K562 (cell line): Measurements from ENCODE around the gene REEP2. TPM values are rescaled to one million over a fixed set of nuclear protein-coding genes. Genes with fewer than 3 reads are reported as not detected.

Experiments used
- DACH1 ChIP-seq: fragments of 450-650 bp; IDR thresholded peaks from 2 replicates; pipeline ENCODE4 v1.6.1; 2018; ENCODE audit not compliant: partially characterized antibody
- ELF1 ChIP-seq: fragments of 200-800 bp; sonication (Bioruptor generic); IDR thresholded peaks from 2 replicates; pipeline ENCODE4 v1.6.1; 2016; ENCODE audit warnings: missing genetic modification characterization, missing compliant biosample characterization
- GATAD2A ChIP-seq: fragments of 450-650 bp; IDR thresholded peaks from 2 replicates; pipeline ENCODE4 v1.6.1; 2017
- ILF3 ChIP-seq: fragments of 450-650 bp; IDR thresholded peaks from 2 replicates; pipeline ENCODE4 v1.6.1; 2018; ENCODE audit warnings: antibody characterized with exemption, mild to moderate bottlenecking, moderate library complexity, borderline replicate concordance
- MED1 ChIP-seq: sonication (generic); formaldehyde crosslinking; IDR thresholded peaks from 2 replicates; pipeline ENCODE4 v1.8.1; 2023; ENCODE audit warnings: missing genetic modification reagents, borderline replicate concordance
- RBM15 ChIP-seq: fragments of 200-400 bp; formaldehyde crosslinking; IDR thresholded peaks from 2 replicates; pipeline ENCODE4 v1.6.1; 2018; ENCODE audit warnings: mild to moderate bottlenecking, low read length, moderate library complexity; ENCODE audit not compliant: insufficient read depth
- SAP30 ChIP-seq: fragments of 200-600 bp; sonication (generic); IDR thresholded peaks from 2 replicates; pipeline ENCODE4 v1.6.1; 2012; ENCODE audit warnings: borderline replicate concordance, low read depth, mild to moderate bottlenecking, moderate library complexity, low read length, control low read depth, inconsistent platforms; ENCODE audit not compliant: insufficient read depth, poor library complexity, severe bottlenecking
- SNIP1 ChIP-seq: fragments of 450-650 bp; IDR thresholded peaks from 2 replicates; pipeline ENCODE4 v1.7.1; 2017; ENCODE audit warnings: low read depth, mild to moderate bottlenecking
- ZNF212 ChIP-seq: fragments of 450-650 bp; formaldehyde crosslinking; IDR thresholded peaks from 2 replicates; pipeline ENCODE4 v1.4.0; 2020; ENCODE audit warnings: mild to moderate bottlenecking
- ZNF3 ChIP-seq: fragments of 250-450 bp; sonication (Bioruptor Pico); IDR thresholded peaks from 2 replicates; pipeline ENCODE4 v1.5.0; 2021; ENCODE audit warnings: mild to moderate bottlenecking, moderate library complexity
- ZNF324 ChIP-seq: fragments of 250-450 bp; sonication (Bioruptor Pico); IDR thresholded peaks from 2 replicates; pipeline ENCODE4 v1.4.0; 2020; ENCODE audit warnings: mild to moderate bottlenecking
- ZNF586 ChIP-seq: fragments of 450-650 bp; formaldehyde crosslinking; conservative IDR thresholded peaks from 2 replicates; pipeline ENCODE4 v1.4.0; 2020; ENCODE audit warnings: mild to moderate bottlenecking, moderate library complexity
- ZZZ3 ChIP-seq: fragments of 450-650 bp; IDR thresholded peaks from 2 replicates; pipeline ENCODE4 v1.6.1; 2016; ENCODE audit warnings: antibody characterized with exemption, mild to moderate bottlenecking, moderate library complexity
- polyA plus RNA-seq, 8 experiments: library from polyadenylated mRNA; depleted of rRNA in 4 of 8; stranded (reverse) in 5 of 8; unstranded in 3 of 8; fragments of >200 nt; fragmentation: Nextera tagmentation in 2 of 8; fragmentation: Illumina TruSeq in 1 of 8; extraction: Ambion mirVana in 2 of 8; extraction: Trizol in 1 of 8; gene quantifications; 2 replicates each; pipeline versions ENCODE4 v1.2.1 to v1.2.3, GENCODE V29; 2011 to 2014; ENCODE audit warnings: inconsistent platforms in 1 of 8, missing spikeins in 1 of 8
- total RNA-seq, 7 experiments: library from RNA; depleted of rRNA in 6 of 7; stranded (reverse); fragments of >200 nt in 6 of 7; fragmentation: Illumina TruSeq in 2 of 7; extraction: Trizol in 2 of 7; gene quantifications; 2 replicates each; pipeline versions ENCODE4 v1.2.1 to v1.2.3, GENCODE V29; 2011 to 2021; ENCODE audit warnings: low replicate concordance in 1 of 7
- TF ChIP-seq, protein P1 (sequence below), 2 experiments: fragments of 450-650 bp in 1 of 2; sonication (generic) in 1 of 2; formaldehyde crosslinking in 1 of 2; IDR thresholded peaks; 2 replicates each; pipeline versions ENCODE4 v1.7.1 to v1.9.0; 2016 to 2022; ENCODE audit warnings: inconsistent platforms in 1 of 2, mild to moderate bottlenecking in 1 of 2, missing genetic modification reagents in 1 of 2
- TF ChIP-seq, protein P2 (sequence below): fragments of 450-650 bp; IDR thresholded peaks from 2 replicates; pipeline ENCODE4 v1.6.1; 2014; ENCODE audit warnings: low read depth, mild to moderate bottlenecking, moderate library complexity, borderline replicate concordance
- TF ChIP-seq, protein P3 (sequence below): fragments of 450-650 bp; IDR thresholded peaks from 2 replicates; pipeline ENCODE4 v1.6.1; 2016; ENCODE audit warnings: low read depth, mild to moderate bottlenecking, moderate library complexity

REEP2 gene
- total and polyA plus RNA-seq, 9 of the 15 experiments (the other 6 are each of a cell fraction or from before 2014, with no cell fraction given): 0.03 to 1.1 (median 0.12) TPM; not detected in 1

DNA sequence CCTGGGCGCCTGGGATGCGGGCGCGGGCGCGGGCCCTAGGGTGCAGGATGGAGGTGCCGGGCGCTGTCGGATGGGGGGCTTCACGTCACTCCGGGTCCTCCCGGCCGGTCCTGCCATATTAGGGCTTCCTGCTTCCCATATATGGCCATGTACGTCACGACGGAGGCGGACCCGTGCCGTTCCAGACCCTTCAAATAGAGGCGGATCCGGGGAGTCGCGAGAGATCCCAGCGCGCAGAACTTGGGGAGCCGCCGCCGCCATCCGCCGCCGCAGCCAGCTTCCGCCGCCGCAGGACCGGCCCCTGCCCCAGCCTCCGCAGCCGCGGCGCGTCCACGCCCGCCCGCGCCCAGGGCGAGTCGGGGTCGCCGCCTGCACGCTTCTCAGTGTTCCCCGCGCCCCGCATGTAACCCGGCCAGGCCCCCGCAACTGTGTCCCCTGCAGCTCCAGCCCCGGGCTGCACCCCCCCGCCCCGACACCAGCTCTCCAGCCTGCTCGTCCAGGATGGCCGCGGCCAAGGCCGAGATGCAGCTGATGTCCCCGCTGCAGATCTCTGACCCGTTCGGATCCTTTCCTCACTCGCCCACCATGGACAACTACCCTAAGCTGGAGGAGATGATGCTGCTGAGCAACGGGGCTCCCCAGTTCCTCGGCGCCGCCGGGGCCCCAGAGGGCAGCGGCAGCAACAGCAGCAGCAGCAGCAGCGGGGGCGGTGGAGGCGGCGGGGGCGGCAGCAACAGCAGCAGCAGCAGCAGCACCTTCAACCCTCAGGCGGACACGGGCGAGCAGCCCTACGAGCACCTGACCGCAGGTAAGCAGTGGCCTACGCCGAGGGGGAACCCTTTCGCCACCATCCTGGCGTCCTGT is 26.6 kb downstream of the REEP2 start, which contains the start of gene EGR1 (continued):
- TF ChIP-seq, protein P1, sequence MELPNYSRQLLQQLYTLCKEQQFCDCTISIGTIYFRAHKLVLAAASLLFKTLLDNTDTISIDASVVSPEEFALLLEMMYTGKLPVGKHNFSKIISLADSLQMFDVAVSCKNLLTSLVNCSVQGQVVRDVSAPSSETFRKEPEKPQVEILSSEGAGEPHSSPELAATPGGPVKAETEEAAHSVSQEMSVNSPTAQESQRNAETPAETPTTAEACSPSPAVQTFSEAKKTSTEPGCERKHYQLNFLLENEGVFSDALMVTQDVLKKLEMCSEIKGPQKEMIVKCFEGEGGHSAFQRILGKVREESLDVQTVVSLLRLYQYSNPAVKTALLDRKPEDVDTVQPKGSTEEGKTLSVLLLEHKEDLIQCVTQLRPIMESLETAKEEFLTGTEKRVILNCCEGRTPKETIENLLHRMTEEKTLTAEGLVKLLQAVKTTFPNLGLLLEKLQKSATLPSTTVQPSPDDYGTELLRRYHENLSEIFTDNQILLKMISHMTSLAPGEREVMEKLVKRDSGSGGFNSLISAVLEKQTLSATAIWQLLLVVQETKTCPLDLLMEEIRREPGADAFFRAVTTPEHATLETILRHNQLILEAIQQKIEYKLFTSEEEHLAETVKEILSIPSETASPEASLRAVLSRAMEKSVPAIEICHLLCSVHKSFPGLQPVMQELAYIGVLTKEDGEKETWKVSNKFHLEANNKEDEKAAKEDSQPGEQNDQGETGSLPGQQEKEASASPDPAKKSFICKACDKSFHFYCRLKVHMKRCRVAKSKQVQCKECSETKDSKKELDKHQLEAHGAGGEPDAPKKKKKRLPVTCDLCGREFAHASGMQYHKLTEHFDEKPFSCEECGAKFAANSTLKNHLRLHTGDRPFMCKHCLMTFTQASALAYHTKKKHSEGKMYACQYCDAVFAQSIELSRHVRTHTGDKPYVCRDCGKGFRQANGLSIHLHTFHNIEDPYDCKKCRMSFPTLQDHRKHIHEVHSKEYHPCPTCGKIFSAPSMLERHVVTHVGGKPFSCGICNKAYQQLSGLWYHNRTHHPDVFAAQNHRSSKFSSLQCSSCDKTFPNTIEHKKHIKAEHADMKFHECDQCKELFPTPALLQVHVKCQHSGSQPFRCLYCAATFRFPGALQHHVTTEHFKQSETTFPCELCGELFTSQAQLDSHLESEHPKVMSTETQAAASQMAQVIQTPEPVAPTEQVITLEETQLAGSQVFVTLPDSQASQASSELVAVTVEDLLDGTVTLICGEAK (IDR thresholded peaks at IDR 0.05): no peak
- TF ChIP-seq, protein P1 (CRISPR knock-in tag; IDR thresholded peaks at IDR 0.05): no peak
- TF ChIP-seq ZNF3 (CRISPR knock-in tag): no peak
- no peak for TF ChIP-seq ZNF586 (CRISPR knock-in tag)
- TF ChIP-seq DACH1: no peak
- TF ChIP-seq RBM15: peak; percentile 100; the same call in 1 of the 2 replicates
- TF ChIP-seq MED1: peak; percentile 98
- peak; percentile 79 for TF ChIP-seq SAP30
- TF ChIP-seq ILF3: no peak
- TF ChIP-seq, protein P2, sequence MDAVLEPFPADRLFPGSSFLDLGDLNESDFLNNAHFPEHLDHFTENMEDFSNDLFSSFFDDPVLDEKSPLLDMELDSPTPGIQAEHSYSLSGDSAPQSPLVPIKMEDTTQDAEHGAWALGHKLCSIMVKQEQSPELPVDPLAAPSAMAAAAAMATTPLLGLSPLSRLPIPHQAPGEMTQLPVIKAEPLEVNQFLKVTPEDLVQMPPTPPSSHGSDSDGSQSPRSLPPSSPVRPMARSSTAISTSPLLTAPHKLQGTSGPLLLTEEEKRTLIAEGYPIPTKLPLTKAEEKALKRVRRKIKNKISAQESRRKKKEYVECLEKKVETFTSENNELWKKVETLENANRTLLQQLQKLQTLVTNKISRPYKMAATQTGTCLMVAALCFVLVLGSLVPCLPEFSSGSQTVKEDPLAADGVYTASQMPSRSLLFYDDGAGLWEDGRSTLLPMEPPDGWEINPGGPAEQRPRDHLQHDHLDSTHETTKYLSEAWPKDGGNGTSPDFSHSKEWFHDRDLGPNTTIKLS: no peak
- no peak for TF ChIP-seq GATAD2A
- TF ChIP-seq ZZZ3: no peak
- TF ChIP-seq SNIP1: no peak
- TF ChIP-seq ZNF212 (CRISPR knock-in tag): no peak
- TF ChIP-seq ZNF324 (CRISPR knock-in tag): no peak
- TF ChIP-seq, protein P3, sequence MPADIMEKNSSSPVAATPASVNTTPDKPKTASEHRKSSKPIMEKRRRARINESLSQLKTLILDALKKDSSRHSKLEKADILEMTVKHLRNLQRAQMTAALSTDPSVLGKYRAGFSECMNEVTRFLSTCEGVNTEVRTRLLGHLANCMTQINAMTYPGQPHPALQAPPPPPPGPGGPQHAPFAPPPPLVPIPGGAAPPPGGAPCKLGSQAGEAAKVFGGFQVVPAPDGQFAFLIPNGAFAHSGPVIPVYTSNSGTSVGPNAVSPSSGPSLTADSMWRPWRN: no peak
- no peak for TF ChIP-seq ELF1 (tag)
